HepG2 (cell line): ENCODE measurements around the gene BICDL2. TPM values are rescaled to one million over a fixed set of nuclear protein-coding genes. Genes with fewer than 3 reads are reported as not detected.

Experiments used
- ATF5 ChIP-seq: sonication (generic); formaldehyde crosslinking; IDR thresholded peaks from 2 replicates; pipeline ENCODE4 v1.4.0; 2020; ENCODE audit warnings: mild to moderate bottlenecking, low read depth, missing genetic modification reagents
- CAMTA2 ChIP-seq: sonication (generic); formaldehyde crosslinking; IDR thresholded peaks from 2 replicates; pipeline ENCODE4 v1.4.0; 2020; ENCODE audit warnings: mild to moderate bottlenecking, missing genetic modification reagents, borderline replicate concordance
- DBP ChIP-seq: sonication (generic); formaldehyde crosslinking; IDR thresholded peaks from 2 replicates; pipeline ENCODE4 v1.4.0; 2020; ENCODE audit warnings: missing genetic modification reagents; ENCODE audit errors: not compliant biosample characterization
- HNRNPLL ChIP-seq: fragments of 200-400 bp; formaldehyde crosslinking; IDR thresholded peaks from 2 replicates; pipeline ENCODE4 v1.6.1; 2017; ENCODE audit warnings: mild to moderate bottlenecking, low read depth, low read length; ENCODE audit not compliant: poor library complexity, severe bottlenecking
- HOXD1 ChIP-seq: sonication (generic); formaldehyde crosslinking; IDR thresholded peaks from 2 replicates; pipeline ENCODE4 v1.5.0; 2020; ENCODE audit warnings: missing genetic modification reagents
- NFKBIZ ChIP-seq: IDR thresholded peaks from 2 replicates; pipeline ENCODE4 v1.6.1; 2018; ENCODE audit warnings: missing genetic modification reagents, missing compliant biosample characterization
- NFRKB ChIP-seq: fragments of 450-650 bp; IDR thresholded peaks from 2 replicates; pipeline ENCODE4 v1.6.1; 2017
- SPEN ChIP-seq: sonication (generic); formaldehyde crosslinking; IDR thresholded peaks from 2 replicates; pipeline ENCODE4 v1.5.1; 2020; ENCODE audit warnings: low read depth, mild to moderate bottlenecking, missing genetic modification reagents
- SRF ChIP-seq: IDR thresholded peaks from 2 replicates; pipeline ENCODE4 v1.6.1; 2011; ENCODE audit warnings: mild to moderate bottlenecking, low read depth, low read length, moderate library complexity
- TERF1 ChIP-seq: sonication (generic); formaldehyde crosslinking; IDR thresholded peaks from 2 replicates; pipeline ENCODE4 v1.8.0; 2022; ENCODE audit warnings: mild to moderate bottlenecking, missing genetic modification reagents, moderate library complexity
- ZNF225 ChIP-seq: sonication (generic); formaldehyde crosslinking; IDR thresholded peaks from 2 replicates; pipeline ENCODE4 v1.4.0; 2020; ENCODE audit warnings: mild to moderate bottlenecking, missing genetic modification reagents
- ZNF256 ChIP-seq: sonication (generic); formaldehyde crosslinking; conservative IDR thresholded peaks from 2 replicates; pipeline ENCODE4 v1.4.0; 2020; ENCODE audit warnings: missing genetic modification reagents
- ZNF329 ChIP-seq: sonication (generic); formaldehyde crosslinking; IDR thresholded peaks from 2 replicates; pipeline ENCODE4 v1.9.0; 2021; ENCODE audit warnings: low read depth, mild to moderate bottlenecking, missing genetic modification reagents
- ZNF468 ChIP-seq: sonication (generic); formaldehyde crosslinking; IDR thresholded peaks from 2 replicates; pipeline ENCODE4 v1.8.0; 2022; ENCODE audit warnings: mild to moderate bottlenecking, moderate library complexity, missing genetic modification reagents
- ZNF674 ChIP-seq: sonication (generic); formaldehyde crosslinking; IDR thresholded peaks from 2 replicates; pipeline ENCODE4 v1.5.0; 2020; ENCODE audit warnings: low read depth, mild to moderate bottlenecking, missing genetic modification reagents
- ZNF850 ChIP-seq: sonication (generic); formaldehyde crosslinking; conservative IDR thresholded peaks from 2 replicates; pipeline ENCODE4 v1.9.0; 2021; ENCODE audit warnings: mild to moderate bottlenecking, missing genetic modification reagents
- polyA plus RNA-seq, 8 experiments: library from polyadenylated mRNA; depleted of rRNA in 3 of 8; stranded (reverse) in 7 of 8; unstranded in 1 of 8; fragments of >200 nt; fragmentation: Illumina TruSeq in 4 of 8; extraction: Trizol in 4 of 8; gene quantifications; 2 replicates each; pipeline versions ENCODE4 v1.2.1 to v1.2.3, GENCODE V29; 2011 to 2016; ENCODE audit warnings: low read depth in 4 of 8, missing spikeins in 1 of 8, mixed read lengths in 1 of 8; ENCODE audit not compliant: insufficient read depth in 1 of 8
- total RNA-seq, 5 experiments: library from RNA; depleted of rRNA; stranded (reverse); fragments of >200 nt; fragmentation: Illumina TruSeq; extraction: Trizol; gene quantifications; 2 replicates each; pipeline ENCODE4 v1.2.3, GENCODE V29; 2016; ENCODE audit warnings: low read depth in 1 of 5
- TF ChIP-seq, protein P1 (sequence below): sonication (generic); formaldehyde crosslinking; IDR thresholded peaks from 2 replicates; pipeline ENCODE4 v1.8.1; 2022; ENCODE audit warnings: low read depth, mild to moderate bottlenecking, missing genetic modification reagents
- TF ChIP-seq, protein P2 (sequence below): IDR thresholded peaks from 2 replicates; pipeline ENCODE4 v1.6.1; 2016; ENCODE audit warnings: missing compliant biosample characterization, missing genetic modification reagents, borderline replicate concordance
- TF ChIP-seq, protein P3 (sequence below): sonication (generic); formaldehyde crosslinking; IDR thresholded peaks from 2 replicates; pipeline ENCODE4 v1.8.0; 2022; ENCODE audit warnings: missing genetic modification reagents, mild to moderate bottlenecking, moderate library complexity, borderline replicate concordance

The BICDL2 gene
- total and polyA plus RNA-seq, 2 of the 13 experiments (the other 11 are each of a cell fraction or from before 2014, with no cell fraction given): 0.12 TPM; not detected in 1

DNA sequence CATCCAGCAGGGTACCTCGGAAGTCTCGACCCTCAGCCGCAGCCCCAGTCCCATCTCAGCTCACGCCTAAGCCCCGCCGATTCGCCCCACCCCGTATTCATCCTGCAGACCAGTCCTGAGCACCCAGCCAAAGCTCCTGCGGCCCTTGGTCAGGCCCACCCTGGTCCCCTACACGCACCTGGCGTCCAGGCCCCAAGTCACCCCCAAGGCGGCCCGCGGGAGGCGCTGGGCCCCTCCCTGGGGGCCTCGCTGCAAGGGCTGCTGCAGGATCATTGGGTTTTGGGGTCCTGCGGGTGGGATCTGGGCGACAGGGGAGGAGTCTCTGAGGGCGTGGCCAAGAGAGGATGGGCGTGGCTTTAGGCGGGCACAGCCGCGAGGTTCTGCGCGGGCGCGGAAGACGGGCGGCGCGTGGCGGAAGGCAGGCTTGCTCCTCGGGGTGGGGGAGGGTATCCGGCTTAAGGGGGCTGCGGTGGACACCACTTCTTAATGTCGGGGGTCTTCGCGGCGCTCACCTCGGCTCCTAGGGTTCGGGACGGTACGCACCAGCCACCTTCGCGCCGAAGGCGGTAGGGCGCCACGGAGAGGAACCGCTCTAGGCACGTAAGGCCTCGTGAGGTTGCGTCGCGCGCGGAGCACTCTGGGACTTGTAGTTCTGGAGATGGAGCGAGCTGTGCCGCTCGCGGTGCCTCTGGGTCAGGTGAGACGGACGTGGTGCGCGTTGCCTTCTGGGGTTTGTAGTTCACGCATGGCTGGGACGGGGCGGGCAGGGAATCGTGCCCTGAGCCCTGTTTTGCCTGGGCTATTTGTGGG lies 12.9 kb downstream of the BICDL2 start, which contains the start of the genes HCFC1R1 and THOC6 (continued):
- TF ChIP-seq, protein P1, sequence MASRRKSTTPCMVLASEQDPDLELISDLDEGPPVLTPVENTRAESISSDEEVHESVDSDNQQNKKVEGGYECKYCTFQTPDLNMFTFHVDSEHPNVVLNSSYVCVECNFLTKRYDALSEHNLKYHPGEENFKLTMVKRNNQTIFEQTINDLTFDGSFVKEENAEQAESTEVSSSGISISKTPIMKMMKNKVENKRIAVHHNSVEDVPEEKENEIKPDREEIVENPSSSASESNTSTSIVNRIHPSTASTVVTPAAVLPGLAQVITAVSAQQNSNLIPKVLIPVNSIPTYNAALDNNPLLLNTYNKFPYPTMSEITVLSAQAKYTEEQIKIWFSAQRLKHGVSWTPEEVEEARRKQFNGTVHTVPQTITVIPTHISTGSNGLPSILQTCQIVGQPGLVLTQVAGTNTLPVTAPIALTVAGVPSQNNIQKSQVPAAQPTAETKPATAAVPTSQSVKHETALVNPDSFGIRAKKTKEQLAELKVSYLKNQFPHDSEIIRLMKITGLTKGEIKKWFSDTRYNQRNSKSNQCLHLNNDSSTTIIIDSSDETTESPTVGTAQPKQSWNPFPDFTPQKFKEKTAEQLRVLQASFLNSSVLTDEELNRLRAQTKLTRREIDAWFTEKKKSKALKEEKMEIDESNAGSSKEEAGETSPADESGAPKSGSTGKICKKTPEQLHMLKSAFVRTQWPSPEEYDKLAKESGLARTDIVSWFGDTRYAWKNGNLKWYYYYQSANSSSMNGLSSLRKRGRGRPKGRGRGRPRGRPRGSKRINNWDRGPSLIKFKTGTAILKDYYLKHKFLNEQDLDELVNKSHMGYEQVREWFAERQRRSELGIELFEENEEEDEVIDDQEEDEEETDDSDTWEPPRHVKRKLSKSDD (CRISPR knock-in tag): no peak; the same call in 1 of the 2 replicates
- no peak for TF ChIP-seq CAMTA2 (CRISPR knock-in tag)
- TF ChIP-seq HOXD1 (CRISPR knock-in tag): 0 out of 2 replicates have a peak, but pooled peaks have one; percentile 34
- peak; percentile 92 for TF ChIP-seq HNRNPLL
- peak; percentile 81 for TF ChIP-seq SPEN (CRISPR knock-in tag)
- no peak for TF ChIP-seq SRF
- TF ChIP-seq, protein P2, sequence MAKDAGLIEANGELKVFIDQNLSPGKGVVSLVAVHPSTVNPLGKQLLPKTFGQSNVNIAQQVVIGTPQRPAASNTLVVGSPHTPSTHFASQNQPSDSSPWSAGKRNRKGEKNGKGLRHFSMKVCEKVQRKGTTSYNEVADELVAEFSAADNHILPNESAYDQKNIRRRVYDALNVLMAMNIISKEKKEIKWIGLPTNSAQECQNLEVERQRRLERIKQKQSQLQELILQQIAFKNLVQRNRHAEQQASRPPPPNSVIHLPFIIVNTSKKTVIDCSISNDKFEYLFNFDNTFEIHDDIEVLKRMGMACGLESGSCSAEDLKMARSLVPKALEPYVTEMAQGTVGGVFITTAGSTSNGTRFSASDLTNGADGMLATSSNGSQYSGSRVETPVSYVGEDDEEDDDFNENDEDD (CRISPR knock-in tag): peak; percentile 91; the same call in 1 of the 2 replicates
- TF ChIP-seq ZNF468 (CRISPR knock-in tag): no peak
- TF ChIP-seq ZNF225: peak; percentile 44
- TF ChIP-seq ZNF674 (CRISPR knock-in tag): no peak
- TF ChIP-seq, protein P3, sequence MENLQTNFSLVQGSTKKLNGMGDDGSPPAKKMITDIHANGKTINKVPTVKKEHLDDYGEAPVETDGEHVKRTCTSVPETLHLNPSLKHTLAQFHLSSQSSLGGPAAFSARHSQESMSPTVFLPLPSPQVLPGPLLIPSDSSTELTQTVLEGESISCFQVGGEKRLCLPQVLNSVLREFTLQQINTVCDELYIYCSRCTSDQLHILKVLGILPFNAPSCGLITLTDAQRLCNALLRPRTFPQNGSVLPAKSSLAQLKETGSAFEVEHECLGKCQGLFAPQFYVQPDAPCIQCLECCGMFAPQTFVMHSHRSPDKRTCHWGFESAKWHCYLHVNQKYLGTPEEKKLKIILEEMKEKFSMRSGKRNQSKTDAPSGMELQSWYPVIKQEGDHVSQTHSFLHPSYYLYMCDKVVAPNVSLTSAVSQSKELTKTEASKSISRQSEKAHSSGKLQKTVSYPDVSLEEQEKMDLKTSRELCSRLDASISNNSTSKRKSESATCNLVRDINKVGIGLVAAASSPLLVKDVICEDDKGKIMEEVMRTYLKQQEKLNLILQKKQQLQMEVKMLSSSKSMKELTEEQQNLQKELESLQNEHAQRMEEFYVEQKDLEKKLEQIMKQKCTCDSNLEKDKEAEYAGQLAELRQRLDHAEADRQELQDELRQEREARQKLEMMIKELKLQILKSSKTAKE (CRISPR knock-in tag): no peak
- TF ChIP-seq TERF1: no peak
- TF ChIP-seq NFKBIZ (CRISPR knock-in tag): peak; percentile 41; the same call in 1 of the 2 replicates
- TF ChIP-seq DBP (CRISPR knock-in tag): no peak
- TF ChIP-seq ZNF850 (CRISPR knock-in tag): no peak
- no peak for TF ChIP-seq ATF5 (CRISPR knock-in tag)
- no peak for TF ChIP-seq ZNF256 (CRISPR knock-in tag)
- 0 out of 2 replicates have a peak, but pooled peaks have one; percentile 75 for TF ChIP-seq ZNF329 (CRISPR knock-in tag)
- TF ChIP-seq NFRKB: no peak
